Common myeloid progenitor, CD34-positive (primary cell): Measurements from ENCODE around the gene TTC21A.

ENCODE experiments used
- CTCF ChIA-PET: fragments of 350-600 bp; sonication (Branson Sonifier 250); formaldehyde crosslinking; loops from one replicate; lab custom pipeline; 2021; ENCODE audit warnings: antibody characterized with exemption; lab: Charles Lee
- POLR2A ChIA-PET: fragments of 350-600 bp; sonication (Branson Sonifier 250); formaldehyde crosslinking; loops from one replicate; lab custom pipeline; 2021; ENCODE audit warnings: antibody characterized with exemption; lab: Charles Lee
- DNase-seq, 3 donors: peaks; one replicate each; pipeline versions ENCODE4 v3.0.0 to v3.0.0-alpha.2; 2013
- H3K27ac ChIP-seq, 2 experiments: 1 replicate in 1 of 2; 2 replicates in 1 of 2; pipeline ENCODE4 v1.7.0; 2013; ENCODE audit warnings: inconsistent platforms in 2 of 2, low read length in 2 of 2, mild to moderate bottlenecking in 2 of 2, low read depth in 1 of 2, moderate library complexity in 1 of 2; ENCODE audit not compliant: severe bottlenecking in 2 of 2, insufficient read depth in 1 of 2, poor library complexity in 1 of 2
- H3K27me3 ChIP-seq, 5 experiments: replicated peaks in 2 of 5; 1 replicate in 3 of 5; 2 replicates in 2 of 5; pipeline versions ENCODE4 v1.6.1 to v1.7.0; 2013; ENCODE audit warnings: low read length in 4 of 5, mild to moderate bottlenecking in 2 of 5, moderate library complexity in 2 of 5, inconsistent platforms in 1 of 5; ENCODE audit not compliant: insufficient read depth in 5 of 5, control insufficient read depth in 4 of 5
- H3K36me3 ChIP-seq, 4 experiments: 1 replicate in 2 of 4; 2 replicates in 2 of 4; pipeline versions ENCODE4 v1.6.1 to v1.7.0; 2013; ENCODE audit warnings: low read length in 3 of 4, control low read depth in 1 of 4, mild to moderate bottlenecking in 1 of 4; ENCODE audit not compliant: control insufficient read depth in 4 of 4, insufficient read depth in 4 of 4
- H3K4me1 ChIP-seq, 4 experiments: 1 replicate in 3 of 4; 2 replicates in 1 of 4; pipeline versions ENCODE4 v1.6.1 to v1.7.1; 2013; ENCODE audit warnings: low read length in 3 of 4, mild to moderate bottlenecking in 3 of 4, control low read depth in 1 of 4, inconsistent platforms in 1 of 4, moderate library complexity in 1 of 4; ENCODE audit not compliant: control insufficient read depth in 4 of 4, insufficient read depth in 4 of 4; ENCODE audit errors: control extremely low read depth in 1 of 4
- H3K4me3 ChIP-seq, 7 experiments: 1 replicate in 4 of 7; 2 replicates in 3 of 7; pipeline versions ENCODE4 v1.5.1 to v1.7.0; 2013; ENCODE audit warnings: mild to moderate bottlenecking in 7 of 7, low read length in 6 of 7, moderate library complexity in 6 of 7, inconsistent platforms in 2 of 7, low read depth in 2 of 7, control low read depth in 1 of 7; ENCODE audit not compliant: insufficient read depth in 4 of 7, control insufficient read depth in 1 of 7; ENCODE audit errors: extremely low read depth in 1 of 7
- H3K9me3 ChIP-seq, 5 experiments: 1 replicate in 4 of 5; 2 replicates in 1 of 5; pipeline versions ENCODE4 v1.6.1 to v1.7.1; 2013; ENCODE audit warnings: low read length in 4 of 5, mild to moderate bottlenecking in 2 of 5, inconsistent platforms in 1 of 5, low read depth in 1 of 5, moderate library complexity in 1 of 5; ENCODE audit not compliant: control insufficient read depth in 4 of 5, insufficient read depth in 2 of 5; ENCODE audit errors: control extremely low read depth in 1 of 5
- WGBS: methylation state at CpG from one replicate; pipeline ENCODE4 v1.1.5; 2013; ENCODE audit not compliant: insufficient coverage; 5-methylcytosine and 5-hydroxymethylcytosine counted together

The TTC21A gene

GRCh38 chr3:39180546-39181346, 73.3 kb downstream of the TTC21A start:
- no peaks in the 10 kb centered on the region for H3K9me3 ChIP-seq
- under 1% methylated on average over 60 of the region's 64 CpGs for WGBS
- no peaks in the 10 kb centered on the region for H3K36me3 ChIP-seq
- DNase-seq, result peak; percentile 83 to 92 (median 91)
- ChIA-PET CTCF (interaction anchor here (0.9 to 17.2 kb wide), 5 partner anchors 15 to 108 kb away, joined by 3 to 618 read pairs (median 6); partner anchors contain the start of gene CX3CR1), POLR2A (no interaction called here)
- H3K4me3 ChIP-seq, result peak overlapping the region; percentile 17 to 78 (median 62)
- H3K4me1 ChIP-seq, result peaks cover 18 to 38% (median 32%) of the 10 kb centered on the region in 4 experiments
- no peak overlapping the region for H3K27ac ChIP-seq
- no peaks in the 10 kb centered on the region for H3K27me3 ChIP-seq

- CTCF ChIA-PET, result interaction anchor here (0.9 to 17.2 kb wide), 6 partner anchors 11 to 106 kb away, joined by 3 to 618 read pairs (median 4); partner anchors contain the start of genes CX3CR1 and XIRP1
These were observed 74.2 kb downstream of the TTC21A start for GRCh38 chr3:39181408-39182335.

GRCh38 chr3:39183211-39184080, 76.0 kb downstream of the TTC21A start:
- no peak for DNase-seq
- Histone ChIP-seq H3K9me3 (no peaks in the 10 kb centered on the region), H3K27ac (no peak overlapping the region), H3K27me3 (no peaks in the 10 kb centered on the region), H3K4me3 (no peak overlapping the region), H3K36me3 (no peaks in the 10 kb centered on the region), H3K4me1 (peaks cover 10 to 26% (median 21%) of the 10 kb centered on the region in 4 experiments)
- WGBS, result 94% methylated on average over 9 of the region's 12 CpGs
- ChIA-PET POLR2A (no interaction called here), CTCF (interaction anchor here (0.8 to 17.2 kb wide), 5 partner anchors 9 to 104 kb away, joined by 3 to 618 read pairs (median 4); partner anchors contain the start of genes CX3CR1 and XIRP1)

More at GRCh38 chr3:39181408-39182335, 74.2 kb downstream of the TTC21A start:
- no peaks in the 10 kb centered on the region for H3K27me3 ChIP-seq
- no peaks in the 10 kb centered on the region for H3K36me3 ChIP-seq
- peaks cover 18 to 38% (median 32%) of the 10 kb centered on the region in 4 experiments for H3K4me1 ChIP-seq
- H3K27ac ChIP-seq, result no peak overlapping the region
- H3K9me3 ChIP-seq, result no peaks in the 10 kb centered on the region
- POLR2A ChIA-PET, result no interaction called here
- DNase-seq, result peak in 2 of 3 donors; percentile 60 to 72
- 87% methylated on average over 5 of the region's 7 CpGs for WGBS
- H3K4me3 ChIP-seq, result peak overlapping the region in 5 of 7 experiments; percentile 51 to 78 (median 62)

- ChIA-PET POLR2A (no interaction called here), CTCF (interaction anchor here (0.6 to 17.2 kb wide), 6 partner anchors 8 to 137 kb away, joined by 3 to 618 read pairs (median 4); partner anchors contain the start of genes CX3CR1 and XIRP1)
- peaks cover 9 to 19% (median 14%) of the 10 kb centered on the region in 4 experiments for H3K4me1 ChIP-seq
- 95% methylated on average over 11 of the region's 12 CpGs for WGBS
- no peaks in the 10 kb centered on the region for H3K27me3 ChIP-seq
- no peak overlapping the region for H3K4me3 ChIP-seq
- H3K27ac ChIP-seq, result no peak overlapping the region
- DNase-seq, result no peak
- H3K36me3 ChIP-seq, result no peaks in the 10 kb centered on the region
- H3K9me3 ChIP-seq, result no peaks in the 10 kb centered on the region
These were observed 76.8 kb downstream of the TTC21A start for GRCh38 chr3:39184081-39184967.

GRCh38 chr3:39184968-39185285, 77.4 kb downstream of the TTC21A start:
- Histone ChIP-seq H3K27me3 (no peaks in the 10 kb centered on the region), H3K27ac (no peak overlapping the region), H3K9me3 (no peaks in the 10 kb centered on the region), H3K4me1 (peaks cover 5 to 14% (median 12%) of the 10 kb centered on the region in 4 experiments), H3K36me3 (no peaks in the 10 kb centered on the region), H3K4me3 (no peak overlapping the region)
- 96% methylated on average over 4 of the region's 4 CpGs for WGBS
- CTCF ChIA-PET, result interaction anchor here (0.6 to 17.2 kb wide), 7 partner anchors 10 to 136 kb away, joined by 3 to 618 read pairs (median 9); partner anchors contain the start of gene CX3CR1
- POLR2A ChIA-PET, result no interaction called here
- no peak for DNase-seq
